Measurements from ENCODE around the gene WDTC1. TPM values are rescaled to one million over a fixed set of nuclear protein-coding genes. Genes with fewer than 3 reads are reported as not detected.

Gene WDTC1
- total RNA-seq, 4 donors from 2014 or later, result 39.9 to 79.8 (median 62.0) TPM

DNA sequence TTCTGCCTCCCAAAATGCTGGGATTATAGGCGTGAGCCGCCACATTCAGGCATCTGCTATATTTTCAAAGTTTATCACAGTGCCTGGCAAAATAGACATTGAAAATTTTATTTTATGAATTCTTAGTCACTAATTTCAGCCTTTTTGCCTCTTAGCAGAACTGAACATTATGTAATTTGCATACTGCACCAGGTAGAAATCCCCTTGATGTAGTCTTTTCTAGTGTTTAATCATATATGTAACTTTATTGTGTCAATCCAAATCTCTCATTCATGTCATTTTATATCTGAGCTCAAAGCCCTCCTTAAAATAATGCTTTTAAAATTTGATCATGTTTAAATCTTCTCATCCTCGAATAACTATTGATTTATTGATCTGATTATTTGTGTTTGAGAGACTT is 19.2 kb downstream of the WDTC1 start:
- intact Hi-C loops (cut with DNase I), result no loop called here
- WGBS, result 90% methylated on average over 3 of the region's 3 CpGs
- no peak overlapping the region for H3K4me3 ChIP-seq
- H3K27ac ChIP-seq (replicated peaks in 1 of 4), result no peak overlapping the region
- peaks cover 0 to 2% (median 0%) of the 10 kb centered on the region in 4 donors for H3K4me1 ChIP-seq
- TF ChIP-seq POLR2AphosphoS5 (IDR thresholded peaks at IDR 0.05), result no peak
- no peak for TF ChIP-seq EP300 (IDR thresholded peaks at IDR 0.05)
- no peak for TF ChIP-seq POLR2A (IDR thresholded peaks at IDR 0.05; ENCODE audit: low read depth)
- TF ChIP-seq, protein P1, sequence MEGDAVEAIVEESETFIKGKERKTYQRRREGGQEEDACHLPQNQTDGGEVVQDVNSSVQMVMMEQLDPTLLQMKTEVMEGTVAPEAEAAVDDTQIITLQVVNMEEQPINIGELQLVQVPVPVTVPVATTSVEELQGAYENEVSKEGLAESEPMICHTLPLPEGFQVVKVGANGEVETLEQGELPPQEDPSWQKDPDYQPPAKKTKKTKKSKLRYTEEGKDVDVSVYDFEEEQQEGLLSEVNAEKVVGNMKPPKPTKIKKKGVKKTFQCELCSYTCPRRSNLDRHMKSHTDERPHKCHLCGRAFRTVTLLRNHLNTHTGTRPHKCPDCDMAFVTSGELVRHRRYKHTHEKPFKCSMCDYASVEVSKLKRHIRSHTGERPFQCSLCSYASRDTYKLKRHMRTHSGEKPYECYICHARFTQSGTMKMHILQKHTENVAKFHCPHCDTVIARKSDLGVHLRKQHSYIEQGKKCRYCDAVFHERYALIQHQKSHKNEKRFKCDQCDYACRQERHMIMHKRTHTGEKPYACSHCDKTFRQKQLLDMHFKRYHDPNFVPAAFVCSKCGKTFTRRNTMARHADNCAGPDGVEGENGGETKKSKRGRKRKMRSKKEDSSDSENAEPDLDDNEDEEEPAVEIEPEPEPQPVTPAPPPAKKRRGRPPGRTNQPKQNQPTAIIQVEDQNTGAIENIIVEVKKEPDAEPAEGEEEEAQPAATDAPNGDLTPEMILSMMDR (IDR thresholded peaks at IDR 0.05), result no peak
- no peaks in the 10 kb centered on the region for H3K27me3 ChIP-seq
- peaks cover 0 to 7% (median 2%) of the 10 kb centered on the region in 4 donors for H3K36me3 ChIP-seq
- H3K9me3 ChIP-seq, result no peaks in the 10 kb centered on the region
- no peak for DNase-seq (ENCODE audit: extremely low spot score)

DNA sequence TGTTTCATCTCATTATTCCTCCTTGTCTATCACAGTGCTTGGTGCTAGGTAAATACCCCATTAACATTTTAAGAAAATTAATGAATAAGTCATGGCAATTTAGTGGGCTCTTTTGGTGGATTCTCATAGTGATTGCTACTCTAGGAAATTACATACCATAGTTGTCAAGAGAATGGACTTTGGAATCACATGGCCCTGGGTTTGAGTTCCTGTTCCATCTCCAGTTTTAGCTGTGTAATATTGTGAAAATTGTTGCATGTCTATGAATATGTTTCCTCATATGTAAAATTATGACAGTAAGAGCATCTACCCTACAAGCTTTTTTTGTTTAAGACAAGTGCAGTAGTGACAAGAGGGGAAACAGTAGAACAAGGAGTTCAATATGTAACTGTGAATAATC is 20.7 kb downstream of the WDTC1 start:
- Histone ChIP-seq H3K4me1 (peaks cover 0 to 3% (median 0%) of the 10 kb centered on the region in 4 donors), H3K36me3 (peaks cover 0 to 7% (median 2%) of the 10 kb centered on the region in 4 donors), H3K27me3 (no peaks in the 10 kb centered on the region), H3K27ac (replicated peaks in 1 of 4) (no peak overlapping the region), H3K9me3 (no peaks in the 10 kb centered on the region), H3K4me3 (no peak overlapping the region)
- intact Hi-C loops (cut with DNase I), result no loop called here
- TF ChIP-seq, protein P1 (IDR thresholded peaks at IDR 0.05), result no peak
- TF ChIP-seq EP300 (IDR thresholded peaks at IDR 0.05), result no peak
- no peak for TF ChIP-seq POLR2A (IDR thresholded peaks at IDR 0.05; ENCODE audit: low read depth)
- TF ChIP-seq POLR2AphosphoS5 (IDR thresholded peaks at IDR 0.05), result no peak
- DNase-seq (ENCODE audit: extremely low spot score), result no peak

DNA sequence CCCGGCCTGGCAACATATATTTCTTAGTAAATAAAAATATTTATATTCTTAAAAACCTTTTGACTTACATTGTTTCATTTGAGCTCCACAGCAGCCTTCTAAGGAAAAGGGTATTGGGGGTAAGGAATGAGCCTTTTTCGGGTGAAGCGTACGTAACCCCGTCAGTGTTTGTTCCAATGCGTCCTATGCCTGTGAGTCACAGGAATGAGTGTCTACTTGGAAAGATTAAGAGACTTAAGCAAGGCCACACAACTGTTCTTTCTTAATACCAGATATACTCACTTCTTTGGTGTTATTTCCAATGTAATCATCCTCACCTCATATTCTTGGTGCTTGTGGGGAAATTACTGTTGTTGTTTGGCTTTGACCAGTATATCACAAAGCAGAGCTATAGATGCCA is 22.7 kb downstream of the WDTC1 start:
- no peak overlapping the region for H3K27ac ChIP-seq (replicated peaks in 1 of 4)
- H3K4me3 ChIP-seq, result no peak overlapping the region
- no peak for DNase-seq (ENCODE audit: extremely low spot score)
- peaks cover 0 to 3% (median 0%) of the 10 kb centered on the region in 4 donors for H3K4me1 ChIP-seq
- peaks cover 0 to 23% (median 19%) of the 10 kb centered on the region in 4 donors for H3K36me3 ChIP-seq
- 96% methylated on average over 6 of the region's 6 CpGs for WGBS
- no peaks in the 10 kb centered on the region for H3K9me3 ChIP-seq
- TF ChIP-seq, protein P1 (IDR thresholded peaks at IDR 0.05), result no peak
- TF ChIP-seq POLR2A (IDR thresholded peaks at IDR 0.05; ENCODE audit: low read depth) (no peak), POLR2AphosphoS5 (IDR thresholded peaks at IDR 0.05) (no peak), EP300 (IDR thresholded peaks at IDR 0.05) (no peak)
- intact Hi-C loops (cut with DNase I), result no loop called here
- no peaks in the 10 kb centered on the region for H3K27me3 ChIP-seq

DNA sequence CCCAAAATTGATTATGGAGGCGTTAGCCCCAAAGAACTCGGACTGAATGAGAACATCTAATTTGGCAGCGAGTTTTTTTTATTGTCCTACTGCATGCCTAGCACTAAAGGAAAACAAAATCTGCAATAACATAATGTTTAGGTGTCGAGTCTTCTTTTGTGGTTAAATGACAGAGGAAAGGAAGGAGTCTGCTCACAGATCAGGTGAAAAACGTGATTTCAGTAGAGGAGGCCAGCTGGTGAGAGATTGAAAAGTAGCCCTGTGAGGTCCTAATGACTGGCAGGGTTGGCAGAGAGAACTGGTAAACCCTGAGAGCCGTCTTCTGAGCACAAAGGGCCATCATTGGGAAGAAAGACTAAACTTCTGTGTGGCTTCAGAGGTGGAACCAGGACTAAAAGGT is 24.2 kb downstream of the WDTC1 start:
- peaks cover 13 to 31% (median 29%) of the 10 kb centered on the region in 4 donors for H3K36me3 ChIP-seq
- no peak overlapping the region for H3K4me3 ChIP-seq
- no peak for TF ChIP-seq POLR2A (IDR thresholded peaks at IDR 0.05; ENCODE audit: low read depth)
- TF ChIP-seq EP300 (IDR thresholded peaks at IDR 0.05), result no peak
- intact Hi-C loops (cut with DNase I), result no loop called here
- H3K27me3 ChIP-seq, result no peaks in the 10 kb centered on the region
- H3K9me3 ChIP-seq, result no peaks in the 10 kb centered on the region
- no peak for DNase-seq (ENCODE audit: extremely low spot score)
- 83% methylated on average over 6 of the region's 6 CpGs for WGBS
- H3K27ac ChIP-seq (replicated peaks in 1 of 4), result no peak overlapping the region
- H3K4me1 ChIP-seq, result peaks cover 0 to 3% (median 0%) of the 10 kb centered on the region in 4 donors

DNA sequence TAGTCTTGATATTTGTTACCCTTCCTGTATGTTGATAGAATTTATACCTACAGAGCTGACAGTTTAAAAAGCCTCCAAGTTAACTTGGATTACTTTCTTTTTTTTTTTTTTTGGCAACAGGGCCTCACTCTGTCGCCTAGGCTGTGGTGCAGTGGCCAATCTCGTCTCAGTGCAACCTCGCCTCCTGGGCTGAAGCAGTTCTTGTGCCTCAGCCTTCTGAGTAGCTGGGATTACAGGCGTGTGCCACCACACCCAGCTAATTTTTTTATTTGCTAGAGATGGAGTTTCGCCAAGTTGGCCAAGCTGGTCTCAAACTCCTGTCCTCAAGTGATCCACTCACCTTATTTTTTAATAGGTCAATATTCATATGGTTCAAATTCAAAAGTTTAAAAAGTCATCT is 32.7 kb downstream of the WDTC1 start:
- WGBS, result 81% methylated on average over 5 of the region's 5 CpGs

More for the DNA sequence above, 32.7 kb downstream of the WDTC1 start:
- Histone ChIP-seq H3K4me1 (no peaks in the 10 kb centered on the region), H3K4me3 (no peak overlapping the region), H3K27ac (replicated peaks in 1 of 4) (no peak overlapping the region), H3K27me3 (no peaks in the 10 kb centered on the region), H3K9me3 (no peaks in the 10 kb centered on the region), H3K36me3 (peaks cover 27 to 38% (median 35%) of the 10 kb centered on the region in 4 donors)
- intact Hi-C loops (cut with DNase I), result no loop called here
- no peak for DNase-seq (ENCODE audit: extremely low spot score)
- TF ChIP-seq POLR2A (IDR thresholded peaks at IDR 0.05; ENCODE audit: low read depth) (no peak), EP300 (IDR thresholded peaks at IDR 0.05) (no peak), POLR2AphosphoS5 (IDR thresholded peaks at IDR 0.05) (no peak)
- TF ChIP-seq, protein P1 (IDR thresholded peaks at IDR 0.05), result no peak

Data from esophagus muscularis mucosa (tissue), 4 donors.